LNCaP clone FGC (cell line): ENCODE results near the gene NIPAL3.

Source experiments
- DNase-seq: peaks from one replicate; pipeline ENCODE4 v3.0.0-alpha.2; 2011; ENCODE audit warnings: low read depth
- H3K4me3 ChIP-seq: 2 replicates; pipeline ENCODE4 v1.5.1; 2011; ENCODE audit warnings: mild to moderate bottlenecking, low read depth, low read length, control low read depth
- TF ChIP-seq, protein P1 (sequence below): IDR thresholded peaks from 2 replicates; pipeline ENCODE4 v1.5.1; 2012; ENCODE audit warnings: mild to moderate bottlenecking; ENCODE audit not compliant: control insufficient read depth, insufficient read depth; ENCODE audit errors: extremely low read depth

The NIPAL3 gene

DNA sequence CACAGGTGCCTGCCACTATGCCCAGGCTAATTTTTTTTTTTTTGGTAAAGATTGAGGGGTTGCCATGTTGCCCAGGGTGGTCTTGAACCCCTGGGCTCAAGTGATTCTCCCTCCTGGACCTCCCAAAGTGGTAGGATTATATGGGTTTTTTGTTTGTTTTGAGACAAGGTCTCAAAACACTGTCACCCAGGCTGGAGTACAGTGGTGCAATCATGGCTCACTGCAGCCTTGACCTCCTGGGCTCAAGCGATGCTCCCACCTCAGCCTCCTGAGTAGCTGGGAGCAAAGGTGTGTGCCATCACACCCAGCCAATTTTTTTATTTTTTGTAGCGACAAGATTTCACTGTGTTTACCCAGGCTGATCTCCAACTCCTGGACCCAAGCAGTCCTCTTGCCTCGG, 78.2 kb downstream of the NIPAL3 start:
- DNase-seq: no peak
- TF ChIP-seq, protein P1, sequence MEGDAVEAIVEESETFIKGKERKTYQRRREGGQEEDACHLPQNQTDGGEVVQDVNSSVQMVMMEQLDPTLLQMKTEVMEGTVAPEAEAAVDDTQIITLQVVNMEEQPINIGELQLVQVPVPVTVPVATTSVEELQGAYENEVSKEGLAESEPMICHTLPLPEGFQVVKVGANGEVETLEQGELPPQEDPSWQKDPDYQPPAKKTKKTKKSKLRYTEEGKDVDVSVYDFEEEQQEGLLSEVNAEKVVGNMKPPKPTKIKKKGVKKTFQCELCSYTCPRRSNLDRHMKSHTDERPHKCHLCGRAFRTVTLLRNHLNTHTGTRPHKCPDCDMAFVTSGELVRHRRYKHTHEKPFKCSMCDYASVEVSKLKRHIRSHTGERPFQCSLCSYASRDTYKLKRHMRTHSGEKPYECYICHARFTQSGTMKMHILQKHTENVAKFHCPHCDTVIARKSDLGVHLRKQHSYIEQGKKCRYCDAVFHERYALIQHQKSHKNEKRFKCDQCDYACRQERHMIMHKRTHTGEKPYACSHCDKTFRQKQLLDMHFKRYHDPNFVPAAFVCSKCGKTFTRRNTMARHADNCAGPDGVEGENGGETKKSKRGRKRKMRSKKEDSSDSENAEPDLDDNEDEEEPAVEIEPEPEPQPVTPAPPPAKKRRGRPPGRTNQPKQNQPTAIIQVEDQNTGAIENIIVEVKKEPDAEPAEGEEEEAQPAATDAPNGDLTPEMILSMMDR: no peak
- no peak overlapping the region for H3K4me3 ChIP-seq

DNA sequence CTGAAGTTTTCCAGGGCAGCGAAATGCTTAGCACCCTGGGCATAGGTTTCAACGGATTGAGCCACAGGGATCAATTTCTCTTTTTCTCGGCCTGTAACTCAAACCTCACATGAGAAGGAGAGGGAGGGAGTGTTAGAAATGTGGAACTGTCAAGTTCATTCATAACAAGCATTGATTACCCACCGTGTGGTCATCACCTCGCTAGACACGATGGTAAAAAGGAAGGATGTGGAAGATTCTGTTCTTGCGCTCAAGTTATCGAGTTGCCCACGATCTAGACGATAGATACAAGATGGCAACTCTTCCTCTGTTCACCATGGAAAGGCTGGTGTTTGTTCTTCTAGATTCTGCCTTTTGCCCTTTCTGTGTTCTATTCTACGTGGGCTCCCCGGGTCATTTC, 83.0 kb downstream of the NIPAL3 start:
- H3K4me3 ChIP-seq: no peak overlapping the region
- TF ChIP-seq, protein P1: no peak
- no peak for DNase-seq

DNA sequence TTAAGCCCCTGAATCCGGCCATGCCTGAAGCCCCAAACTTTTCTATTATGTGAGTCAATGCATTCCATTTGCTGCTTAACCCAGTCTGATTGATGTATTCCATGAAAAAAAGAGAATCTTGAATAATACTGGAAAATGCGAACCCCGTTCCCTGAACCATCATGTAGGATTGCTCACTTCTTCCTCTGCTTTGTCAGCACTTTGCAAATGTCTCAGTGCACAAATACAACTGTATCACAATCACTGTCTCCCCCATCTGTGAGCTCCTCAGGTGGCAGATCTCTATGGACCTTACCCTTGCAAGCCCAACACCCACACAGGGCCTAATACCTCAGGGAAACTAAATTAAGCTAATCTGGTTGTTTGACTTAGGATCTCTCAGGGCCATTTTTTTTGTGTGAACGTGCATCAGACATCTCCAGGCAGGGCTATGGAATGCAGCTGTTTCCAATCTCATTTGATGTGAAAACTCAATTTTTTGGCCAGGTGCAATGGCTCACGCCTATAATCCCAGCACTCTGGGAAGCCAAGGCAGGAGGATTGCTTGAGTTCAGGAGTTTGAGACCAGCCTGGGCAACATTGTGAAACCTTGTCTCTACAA, 84.9 kb downstream of the NIPAL3 start:
- no peak for DNase-seq
- no peak overlapping the region for H3K4me3 ChIP-seq

DNA sequence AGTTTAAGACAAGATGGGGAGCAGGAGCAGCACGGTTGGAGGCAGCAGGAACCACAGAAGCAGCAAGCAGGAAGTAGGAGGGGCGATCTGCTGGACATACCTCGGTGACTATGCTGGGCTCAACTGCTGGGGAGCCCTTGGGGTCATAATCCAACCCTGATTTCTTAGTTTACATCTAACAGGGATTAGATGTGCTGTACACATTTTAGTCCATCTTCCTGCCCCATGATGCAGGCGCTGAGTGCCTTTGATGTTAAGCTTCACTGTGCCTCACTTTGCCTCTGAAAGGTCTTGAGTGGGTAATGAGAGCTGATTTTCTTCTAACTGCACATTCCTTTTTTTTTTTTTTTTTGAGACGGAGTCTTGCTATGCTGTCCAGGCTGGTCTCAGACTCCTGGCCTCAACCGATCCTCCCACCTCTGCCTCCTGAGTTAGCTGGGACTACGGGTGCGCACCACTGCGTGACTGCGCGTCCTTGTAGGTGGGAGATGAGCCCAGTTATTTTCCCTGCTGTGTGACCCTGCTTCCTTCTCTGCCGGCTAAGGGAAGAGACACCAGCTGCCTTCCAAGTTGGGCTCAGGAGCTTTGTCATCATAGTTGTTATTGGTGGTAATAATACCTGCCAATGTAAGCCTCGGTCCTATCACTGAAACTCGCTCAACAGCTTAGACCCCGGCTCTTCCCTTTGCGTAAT, 85.9 kb downstream of the NIPAL3 start:
- no peak for DNase-seq
- TF ChIP-seq, protein P1: no peak
- H3K4me3 ChIP-seq: peak overlapping the region; percentile 58

More for the DNA sequence above, 84.9 kb downstream of the NIPAL3 start:
- TF ChIP-seq, protein P1: no peak

DNA sequence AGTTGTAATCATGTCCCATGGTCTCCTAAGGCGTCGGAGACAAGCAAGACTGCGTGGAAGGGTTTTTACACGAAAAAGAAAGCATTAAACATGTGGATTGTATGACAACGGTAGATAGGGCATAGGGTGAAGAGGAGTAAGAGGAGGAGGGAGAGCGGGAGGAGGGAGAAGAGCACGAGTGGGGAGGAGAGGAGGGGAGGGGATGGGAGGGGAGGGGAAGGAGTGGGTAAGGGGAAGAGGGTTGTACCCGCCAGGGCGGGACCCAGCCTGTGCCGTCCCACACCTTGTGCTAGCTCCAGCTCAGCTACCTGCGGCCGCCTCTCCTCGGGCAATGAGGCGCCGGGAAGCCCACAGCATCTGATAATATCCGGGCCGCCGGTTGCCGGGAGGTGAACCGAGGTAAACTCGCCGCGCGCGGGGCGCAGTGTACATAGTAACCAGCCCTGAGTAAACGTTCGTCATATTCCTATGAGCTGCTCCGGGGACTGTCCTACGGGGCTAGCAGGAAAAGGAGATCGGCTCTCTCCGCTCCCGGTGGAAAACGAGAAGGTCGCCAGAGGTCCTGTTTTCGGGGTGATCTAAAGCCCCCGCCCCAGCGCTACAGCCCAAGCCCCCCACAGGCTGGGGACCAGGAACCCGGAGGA, 86.6 kb downstream of the NIPAL3 start:
- DNase-seq: no peak
- TF ChIP-seq, protein P1: no peak
- peak overlapping the region; percentile 58 for H3K4me3 ChIP-seq

DNA sequence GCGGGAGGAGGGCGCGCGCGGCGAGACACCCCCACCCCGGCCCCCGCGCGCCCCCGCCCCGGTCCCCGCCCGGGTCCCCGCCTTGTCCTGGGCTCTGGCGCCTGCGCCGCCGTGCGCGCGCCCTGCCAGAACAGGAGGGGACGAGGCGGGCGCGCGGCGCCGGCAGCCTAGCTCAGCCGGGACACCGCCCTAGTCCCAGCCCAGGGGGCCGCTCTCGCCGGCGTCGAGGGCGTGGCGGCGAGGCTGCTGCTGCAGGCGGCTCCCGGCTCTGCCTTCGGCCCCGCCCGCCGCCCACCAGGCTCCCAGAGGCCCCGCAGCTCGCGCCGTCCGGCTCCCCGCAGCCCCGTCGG, 87.1 kb downstream of the NIPAL3 start, which contains the start of gene RCAN3:
TSS of gene RCAN3 (plus strand) at position 128 of the 350 bp plus-strand sequence. CDS start 11,537 bp downstream, outside the sequence.
- no peak for DNase-seq
- TF ChIP-seq, protein P1: no peak
- H3K4me3 ChIP-seq: peak within 1 kb of the TSS; percentile 60
